GM10847 (cell line): ENCODE measurements around the gene RIN3.

Experiments
- POLR2A ChIP-seq: IDR thresholded peaks from 2 replicates; pipeline ENCODE4 v1.6.1; 2011; ENCODE audit not compliant: insufficient read length; ENCODE audit errors: extremely low read depth

The RIN3 gene

GRCh38 chr14:92665661-92666110 lies 152.1 kb downstream of the RIN3 start:
- no peak for TF ChIP-seq POLR2A

- TF ChIP-seq POLR2A, result no peak
Measured at GRCh38 chr14:92666251-92666650, 152.7 kb downstream of the RIN3 start.

DNA sequence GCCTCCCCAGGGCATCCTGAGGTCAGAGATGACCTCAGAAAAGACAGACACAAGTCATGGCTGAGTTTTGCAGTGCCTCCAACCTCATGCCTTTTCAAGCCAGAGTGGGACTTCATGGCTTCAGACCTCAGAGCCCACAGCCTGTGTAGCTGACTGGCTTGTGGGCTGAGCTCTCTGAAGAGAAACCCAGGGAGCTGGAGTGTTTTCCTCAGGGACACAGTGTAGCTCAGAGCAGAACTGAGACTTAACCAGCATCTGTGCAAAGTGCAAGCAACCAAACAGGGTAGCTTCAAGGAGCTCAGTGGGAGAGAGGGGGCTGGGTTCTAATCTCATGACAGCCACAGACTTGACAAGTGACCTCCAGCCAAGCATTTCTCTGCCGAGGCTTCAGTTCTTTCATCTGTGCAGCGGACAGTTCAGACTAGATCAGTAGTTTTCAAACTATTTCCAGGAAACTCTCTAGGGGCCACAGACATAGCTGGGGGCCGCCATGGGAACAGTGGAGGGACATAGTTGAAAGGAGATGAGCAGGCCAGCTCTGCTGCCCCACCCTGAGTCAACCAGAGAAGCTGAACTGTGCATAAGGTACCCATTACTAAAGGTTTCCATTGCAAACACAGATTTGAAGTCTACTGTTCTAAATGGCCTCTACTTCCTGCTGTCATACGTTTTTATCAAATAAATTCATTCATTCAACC lies 154.8 kb downstream of the RIN3 start:
- no peak for TF ChIP-seq POLR2A

DNA sequence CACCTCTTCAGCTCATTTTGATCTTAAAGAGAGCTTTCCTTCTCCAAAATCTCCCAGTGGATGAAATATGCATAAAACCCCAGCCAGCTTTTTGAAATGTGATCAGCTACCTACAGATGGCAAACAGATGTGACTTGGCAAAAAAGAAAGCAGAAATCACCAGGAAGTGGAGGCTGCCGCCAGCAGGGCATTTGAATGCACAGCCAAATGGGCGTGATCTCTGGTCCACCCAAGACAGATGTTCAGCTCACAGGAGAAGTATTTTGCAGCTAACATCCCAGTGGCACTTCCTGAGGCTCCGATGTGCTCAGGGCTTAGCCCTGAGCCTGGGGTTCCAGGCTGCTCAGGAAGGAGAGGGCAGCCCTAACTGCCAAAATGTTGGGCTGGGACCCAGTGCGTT lies 156.6 kb downstream of the RIN3 start:
- TF ChIP-seq POLR2A, result no peak

DNA sequence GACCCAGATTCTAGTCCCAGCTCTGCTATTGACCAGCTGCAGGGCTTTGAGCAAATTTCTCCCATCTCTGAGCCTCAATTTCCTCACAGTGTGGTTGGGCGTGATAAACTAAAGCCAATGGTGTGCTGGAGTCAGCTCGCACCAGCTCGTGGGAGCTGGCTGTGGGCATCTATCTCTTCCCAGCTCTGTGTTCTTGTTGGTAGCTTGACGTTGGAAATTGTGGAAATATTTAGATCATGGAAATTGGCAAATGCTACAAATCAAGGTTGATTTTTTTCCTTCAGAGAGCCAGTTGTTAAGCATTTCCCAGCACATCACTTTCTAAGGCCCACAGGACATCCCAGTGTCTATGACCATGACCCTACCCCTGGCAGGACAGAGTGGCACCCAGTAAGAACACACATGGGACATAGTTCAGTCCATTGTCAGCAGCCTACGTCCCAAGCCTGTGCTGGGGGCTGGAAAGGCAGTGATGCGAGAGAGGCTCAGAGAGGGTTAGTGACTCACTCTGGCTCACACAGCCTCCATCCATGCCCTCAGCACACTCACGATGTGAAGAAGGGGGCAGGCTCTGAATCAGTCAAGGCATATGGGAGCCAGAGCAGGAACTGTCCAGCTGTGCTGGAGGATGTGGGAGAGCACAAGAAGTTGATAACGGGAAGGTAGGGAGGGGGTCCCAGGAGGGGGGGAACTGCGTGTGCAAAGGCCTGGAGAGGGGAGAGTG lies 157.2 kb downstream of the RIN3 start:
- no peak for TF ChIP-seq POLR2A

DNA sequence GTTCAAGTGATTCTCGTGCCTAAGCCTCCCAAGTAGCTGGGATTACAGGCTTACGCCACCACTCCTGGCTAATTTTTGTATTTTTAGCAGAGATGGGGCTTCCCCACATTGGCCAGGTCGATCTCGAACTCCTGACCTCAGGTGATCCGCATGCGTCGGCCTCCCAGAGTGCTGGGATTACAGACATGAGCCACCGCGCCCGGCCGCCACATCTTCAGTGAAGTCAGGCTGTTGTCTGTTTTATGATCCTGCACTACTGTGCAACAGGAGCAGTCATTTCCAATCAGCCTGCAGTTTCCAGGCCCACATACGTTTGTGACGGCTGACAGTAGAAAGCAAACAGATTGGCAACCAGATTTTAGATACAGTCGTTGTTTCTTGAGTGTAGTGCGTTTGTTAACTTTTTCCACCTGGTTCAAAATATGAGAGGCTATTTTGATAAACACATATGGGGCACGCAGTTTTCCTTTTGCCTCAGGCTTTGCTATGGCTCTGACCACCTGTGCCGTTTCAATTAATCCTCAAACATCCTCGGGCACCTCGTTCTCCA lies 160.1 kb downstream of the RIN3 start:
- TF ChIP-seq POLR2A, result no peak

DNA sequence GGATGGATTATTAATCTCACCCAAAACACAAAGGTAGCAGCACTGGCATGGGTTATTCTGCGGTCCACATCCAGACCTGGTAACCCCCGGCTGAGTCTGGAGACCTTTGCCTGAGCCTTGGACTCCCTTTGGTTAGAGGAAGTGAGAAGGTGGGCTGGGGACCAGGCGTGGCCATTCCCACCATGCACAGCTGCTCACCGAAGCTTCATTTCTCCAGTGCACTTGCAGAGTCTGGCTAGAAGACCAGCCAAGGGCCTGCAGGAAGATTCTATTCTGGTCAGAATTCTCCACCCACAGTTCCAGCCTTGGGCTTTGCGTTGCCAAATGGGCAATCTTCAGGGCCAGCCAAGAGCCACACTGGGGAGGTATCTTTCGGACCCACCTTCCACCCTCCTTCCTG lies 161.8 kb downstream of the RIN3 start:
- no peak for TF ChIP-seq POLR2A

GRCh38 chr14:92675976-92676375 lies 162.4 kb downstream of the RIN3 start:
- no peak for TF ChIP-seq POLR2A

DNA sequence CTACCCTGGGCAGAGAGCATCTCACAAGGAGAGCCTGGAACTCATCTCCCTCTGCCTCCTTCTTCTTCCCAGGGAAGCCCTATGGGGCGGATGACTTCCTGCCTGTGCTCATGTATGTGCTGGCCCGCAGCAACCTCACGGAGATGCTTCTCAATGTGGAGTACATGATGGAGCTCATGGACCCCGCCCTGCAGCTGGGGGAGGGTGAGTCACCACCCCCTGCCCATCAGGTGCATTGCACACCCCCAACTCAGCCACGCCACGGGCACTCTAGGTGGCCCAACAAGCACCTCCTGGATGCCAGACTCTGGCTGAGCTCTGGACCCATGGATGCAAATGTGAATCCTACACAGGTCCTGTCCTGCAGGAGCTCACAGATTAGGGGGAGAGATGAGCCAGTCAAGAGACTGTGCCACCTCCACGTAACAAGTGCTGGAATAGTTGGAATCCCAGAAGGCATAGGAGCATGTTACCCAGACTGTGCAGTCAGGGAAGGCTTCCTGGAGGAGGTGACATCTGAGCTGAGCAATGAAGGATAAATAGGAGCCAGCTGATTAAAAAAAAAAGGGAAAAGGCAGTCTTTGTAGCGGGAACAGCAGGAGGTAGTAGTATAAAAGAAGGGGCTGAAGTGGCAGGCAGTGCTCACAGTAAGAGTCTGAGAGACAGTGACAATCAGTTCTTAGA lies 163.0 kb downstream of the RIN3 start:
- TF ChIP-seq POLR2A, result no peak

DNA sequence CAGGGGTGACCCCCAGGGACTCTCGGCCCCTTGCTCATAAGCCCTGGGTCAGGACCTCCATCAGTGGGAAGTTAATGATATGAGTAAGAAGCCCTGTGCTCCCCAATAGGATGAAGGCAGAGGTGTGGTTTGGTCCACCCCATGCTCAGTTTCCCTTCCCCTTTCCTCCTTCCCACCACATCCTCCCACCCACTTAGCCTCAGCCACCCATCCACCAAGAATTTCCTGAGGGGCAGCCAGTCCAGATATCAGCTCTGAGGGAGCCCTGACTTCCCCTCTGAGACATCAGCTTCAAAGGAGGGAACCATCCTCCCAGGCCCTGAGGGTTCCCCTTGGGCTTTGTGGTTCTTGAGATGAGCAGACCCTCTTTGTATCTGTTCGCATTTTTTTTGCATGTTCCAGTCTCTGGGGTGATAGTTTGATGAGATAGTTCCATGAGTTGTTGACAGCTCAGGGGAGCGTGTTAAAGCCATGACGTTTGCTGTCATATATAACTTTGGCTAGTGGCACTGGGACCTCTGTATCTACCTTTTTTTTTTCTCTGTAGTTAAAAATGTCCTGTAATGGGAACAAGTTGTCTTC lies 163.6 kb downstream of the RIN3 start:
- no peak for TF ChIP-seq POLR2A

- no peak for TF ChIP-seq POLR2A
Measured at GRCh38 chr14:92677955-92678354, 164.4 kb downstream of the RIN3 start.

- TF ChIP-seq POLR2A, result no peak
Measured at GRCh38 chr14:92678766-92679165, 165.2 kb downstream of the RIN3 start.

GRCh38 chr14:92679246-92679645 lies 165.7 kb downstream of the RIN3 start:
- TF ChIP-seq POLR2A, result no peak

- no peak for TF ChIP-seq POLR2A
Measured at GRCh38 chr14:92680781-92681650, 167.4 kb downstream of the RIN3 start.

- TF ChIP-seq POLR2A, result no peak
Measured at GRCh38 chr14:92683041-92683440, 169.5 kb downstream of the RIN3 start.
